GM21529 (cell line): Measurements from ENCODE around the gene DLST.

Source experiments
- ATAC-seq: cut with Tn5 transposase; IDR thresholded peaks from one replicate; pipeline ENCODE4 v1.9.1; 2021; ENCODE audit not compliant: unreplicated experiment

The DLST gene

DNA sequence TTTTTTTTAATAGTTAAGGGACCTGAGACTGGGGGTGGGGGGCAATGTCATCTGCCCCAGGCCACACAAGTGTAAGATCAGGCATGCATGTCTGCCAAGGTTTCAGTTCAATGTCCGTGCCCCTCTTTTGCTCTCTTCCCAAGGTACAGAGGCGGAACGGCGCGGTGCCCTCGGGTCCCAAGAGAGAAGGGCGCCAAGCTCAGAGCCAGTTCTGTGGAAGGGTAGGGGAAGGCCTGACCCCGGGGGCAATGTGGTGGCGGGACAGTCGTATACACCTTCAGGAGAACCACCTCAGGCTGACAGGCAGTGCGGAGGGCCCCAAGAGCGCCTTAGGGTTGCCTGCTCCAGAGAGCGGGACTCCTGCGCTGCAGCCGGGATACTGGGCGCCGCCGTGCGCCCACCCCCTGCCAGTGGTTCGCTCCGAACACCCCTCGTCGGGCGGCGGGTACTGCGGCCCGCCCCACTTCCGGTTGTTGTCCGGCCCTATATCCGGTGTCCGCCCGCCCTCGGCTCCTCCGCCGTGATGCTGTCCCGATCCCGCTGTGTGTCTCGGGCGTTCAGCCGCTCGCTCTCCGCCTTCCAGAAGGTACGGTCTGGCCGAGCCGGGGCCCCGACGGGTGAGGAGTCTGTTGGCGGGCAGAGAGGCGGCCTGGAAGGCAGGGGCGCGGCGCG, at the start of gene DLST:
TSS of gene DLST (plus strand) at position 486 of the 672 bp plus-strand sequence. CDS start at position 524, 38 bp downstream.
- peak; percentile 91 for ATAC-seq

DNA sequence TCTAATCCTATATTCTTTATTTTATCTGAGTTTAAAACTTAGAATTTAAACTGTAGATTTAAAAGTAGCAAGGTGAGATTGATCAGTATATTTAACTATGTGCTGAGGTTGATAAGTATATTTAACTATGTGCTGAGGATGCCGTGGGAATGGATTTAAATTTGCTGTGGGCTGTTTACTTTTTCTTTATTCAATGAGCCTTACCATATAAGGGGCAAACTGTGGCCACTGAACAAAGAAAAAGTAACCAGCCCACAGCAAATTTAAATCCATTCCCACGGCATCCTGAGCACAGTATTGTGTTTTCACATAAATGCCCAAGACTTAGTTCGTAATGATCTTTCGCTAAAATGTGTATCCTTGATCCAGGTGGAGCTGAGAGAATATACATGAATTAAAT, 48.9 kb upstream of the DLST start:
- no peak for ATAC-seq

DNA sequence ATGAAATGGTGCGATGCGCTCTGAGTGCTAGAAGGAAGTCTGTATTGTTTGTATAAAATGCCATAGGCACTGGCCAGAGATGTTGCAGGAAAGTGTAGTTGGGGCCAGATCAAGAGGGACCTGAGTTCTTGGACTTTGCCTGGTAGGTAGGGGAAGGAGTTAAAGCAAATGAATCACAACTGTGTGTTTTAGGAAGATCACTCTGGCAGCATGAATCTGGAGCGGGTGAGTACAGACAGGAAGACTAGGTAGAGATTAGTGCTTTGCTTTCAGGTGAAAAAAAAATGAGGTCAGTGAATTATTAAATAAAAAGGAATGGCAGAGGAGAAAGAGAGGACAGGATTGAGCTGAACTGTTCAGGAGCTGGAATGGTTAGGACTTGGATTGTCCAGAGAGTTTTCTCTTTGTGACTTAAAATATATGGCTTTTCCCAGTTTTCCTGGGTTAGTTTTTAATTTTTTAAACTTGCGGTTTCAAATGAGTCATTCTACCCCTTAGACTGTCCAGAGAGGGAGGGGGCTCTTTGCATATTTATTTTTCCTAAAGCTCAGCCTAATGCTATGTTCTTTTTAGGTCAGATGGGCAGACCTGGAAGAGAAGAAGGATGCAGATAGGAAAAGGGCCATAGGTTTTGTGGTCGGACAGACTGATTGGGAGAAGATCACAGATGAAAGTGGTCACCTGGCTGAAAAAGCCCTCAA, 46.9 kb upstream of the DLST start:
- no peak for ATAC-seq

DNA sequence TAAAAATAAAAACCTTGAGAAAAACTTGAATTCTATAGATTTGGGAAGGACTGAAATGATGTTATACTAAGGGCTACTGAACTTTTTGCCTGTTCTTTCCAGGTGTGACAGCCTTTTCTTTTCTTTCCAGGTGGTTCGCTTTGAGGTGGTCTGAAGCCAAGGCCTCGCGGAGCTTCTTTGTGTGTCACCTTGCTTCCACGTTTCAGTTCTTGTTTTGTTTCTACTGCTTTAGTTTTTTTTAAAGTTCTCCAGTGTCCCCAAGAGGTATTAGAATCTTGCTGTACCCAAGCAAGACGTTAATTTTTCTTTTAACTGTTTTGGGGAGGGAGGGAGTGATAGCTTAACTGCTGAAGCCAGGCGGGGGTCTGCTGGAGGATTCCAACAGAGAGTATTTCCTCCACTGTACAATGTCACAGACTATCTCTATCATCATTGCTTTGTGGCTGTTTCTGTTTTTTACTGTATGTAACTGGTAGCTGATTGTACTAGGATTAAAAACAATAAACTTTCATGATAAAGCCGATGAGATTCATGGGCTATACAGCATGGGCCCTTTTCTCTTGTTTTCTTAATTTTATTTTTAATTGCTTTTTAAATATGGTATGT, 46.0 kb upstream of the DLST start:
- no peak for ATAC-seq

DNA sequence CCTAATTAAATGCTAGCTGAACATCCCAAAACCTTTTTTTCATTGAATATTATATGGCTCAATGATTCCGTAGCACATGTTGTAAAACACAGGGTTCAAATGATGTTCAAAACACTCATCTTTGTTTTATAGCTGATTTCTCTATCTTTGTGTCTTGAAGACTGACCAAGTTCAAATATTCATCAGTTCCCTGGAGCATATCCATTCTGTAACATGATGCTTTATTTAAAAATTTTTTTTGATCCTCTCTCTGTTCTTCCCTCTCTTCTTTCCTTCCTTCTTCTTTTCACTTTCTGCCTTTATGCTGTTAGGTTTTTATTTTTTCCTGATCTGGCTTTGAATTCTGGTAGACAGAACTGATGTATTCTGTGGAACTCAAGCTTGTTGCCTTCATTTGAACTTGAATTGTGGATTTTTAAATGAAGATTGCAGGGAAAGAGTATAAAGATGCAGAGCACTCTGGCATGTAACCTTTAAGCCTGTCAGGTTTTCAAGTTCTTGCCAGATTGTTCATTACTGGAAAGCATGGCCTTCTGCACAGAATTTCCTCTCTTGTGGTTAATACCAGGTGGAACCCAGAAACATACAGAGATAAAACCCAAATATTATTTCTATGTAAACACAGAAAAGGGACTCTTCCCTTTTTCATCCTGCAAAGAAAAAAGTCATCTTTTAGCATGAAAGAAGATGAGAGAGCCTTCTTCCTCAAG, 45.3 kb upstream of the DLST start:
- ATAC-seq = no peak

DNA sequence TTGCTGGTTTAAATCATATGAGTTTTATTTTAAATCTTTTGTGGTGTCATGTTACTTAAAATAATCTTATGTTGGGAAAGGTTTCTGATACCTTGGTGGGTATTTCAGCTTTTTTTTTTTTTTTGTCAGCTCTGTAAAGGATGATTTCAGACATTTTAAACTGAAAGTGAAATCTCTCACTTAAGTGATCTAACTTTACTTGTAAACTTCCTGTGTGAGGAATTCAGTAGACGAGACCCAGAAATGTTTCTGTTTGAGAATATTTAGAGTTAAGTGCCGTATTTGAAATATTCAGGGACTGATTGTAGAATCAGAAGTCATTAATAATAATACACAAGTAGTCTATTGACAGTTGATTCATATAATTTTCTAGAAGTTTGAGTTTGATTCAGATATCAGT, 43.5 kb upstream of the DLST start:
- ATAC-seq = no peak

DNA sequence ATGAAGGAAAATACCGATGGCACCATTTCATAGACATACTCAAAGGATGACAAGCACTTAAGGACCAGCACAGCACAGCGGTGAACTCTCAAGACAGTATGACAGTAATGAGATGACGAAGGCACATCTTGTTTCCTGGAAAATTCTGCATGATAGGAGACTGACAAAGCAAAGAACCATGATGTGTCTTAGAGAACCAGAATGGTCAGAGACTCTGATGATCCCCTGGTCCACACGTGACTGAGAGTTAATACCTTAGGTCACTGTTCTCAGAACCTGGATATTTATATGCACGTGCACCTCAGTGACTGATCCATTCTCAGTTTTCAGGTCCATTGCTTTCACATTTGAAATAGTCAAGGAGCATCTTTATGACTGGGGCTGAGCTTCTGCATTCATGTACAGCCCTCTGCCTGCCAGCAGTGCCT, 41.1 kb upstream of the DLST start:
- ATAC-seq = peak; percentile 53

DNA sequence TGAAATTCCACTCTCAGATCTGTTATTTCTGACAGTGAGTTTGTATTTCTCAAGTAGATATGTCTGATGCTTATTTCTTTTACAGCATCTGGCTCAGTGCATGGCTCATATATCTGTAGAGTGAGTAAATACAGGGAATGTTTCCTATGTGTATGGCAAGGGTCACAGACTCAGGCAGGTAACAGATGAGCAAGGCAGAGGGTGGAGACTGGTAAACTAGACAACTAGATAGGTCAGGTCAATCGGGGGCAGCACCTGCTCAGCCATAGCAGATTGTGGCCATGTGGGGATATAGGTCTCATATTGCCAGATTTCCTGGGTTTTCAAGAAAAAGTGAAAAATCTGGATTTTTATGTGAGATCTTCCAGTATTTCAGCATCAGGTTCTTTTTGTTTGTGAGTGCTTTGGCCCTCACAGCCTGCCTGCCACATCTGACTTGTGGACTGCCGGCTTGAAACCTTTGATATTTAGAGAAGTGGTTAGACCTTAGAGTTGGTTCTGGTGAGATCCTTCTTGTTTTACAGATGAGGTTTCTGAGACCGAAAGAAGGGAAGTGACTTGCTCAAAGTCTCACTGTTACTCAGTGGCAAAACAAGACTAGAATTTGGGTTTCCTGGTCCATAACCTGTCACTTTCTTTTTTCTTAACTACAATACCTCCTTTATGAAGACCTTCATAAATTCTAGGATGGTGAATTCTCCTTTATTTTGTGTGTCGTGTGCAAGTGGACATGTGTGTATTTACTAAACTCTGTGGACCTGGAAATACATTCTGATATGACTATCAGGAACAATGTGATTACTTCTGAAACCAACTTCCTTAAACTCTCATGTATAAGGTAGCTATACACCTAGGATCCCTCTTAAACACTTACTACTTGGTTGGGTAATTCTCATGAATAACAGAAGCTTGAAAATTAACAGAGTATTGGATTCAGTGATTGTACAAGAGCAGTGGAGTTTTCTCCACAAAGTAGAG, 40.2 kb upstream of the DLST start:
- peak; percentile 77 for ATAC-seq

DNA sequence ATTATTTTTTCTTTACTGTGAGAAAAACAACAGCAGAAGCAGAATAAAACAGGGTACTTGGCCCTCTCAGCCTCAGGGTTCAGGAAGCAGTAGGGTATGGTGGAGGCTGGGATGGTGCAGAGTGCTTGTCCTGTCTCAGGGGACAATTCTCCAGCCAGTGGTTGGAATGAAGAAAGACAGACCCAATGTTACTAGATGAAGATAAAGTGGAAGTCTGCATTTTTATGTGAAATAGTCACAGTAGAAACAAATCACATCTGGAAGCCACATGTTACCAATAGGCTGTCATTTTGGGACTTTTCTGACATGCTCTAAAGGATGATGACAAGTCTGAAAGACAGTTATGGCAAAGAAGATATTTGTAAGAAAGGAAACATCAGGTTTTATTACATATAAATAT, 38.1 kb upstream of the DLST start:
- no peak for ATAC-seq

DNA sequence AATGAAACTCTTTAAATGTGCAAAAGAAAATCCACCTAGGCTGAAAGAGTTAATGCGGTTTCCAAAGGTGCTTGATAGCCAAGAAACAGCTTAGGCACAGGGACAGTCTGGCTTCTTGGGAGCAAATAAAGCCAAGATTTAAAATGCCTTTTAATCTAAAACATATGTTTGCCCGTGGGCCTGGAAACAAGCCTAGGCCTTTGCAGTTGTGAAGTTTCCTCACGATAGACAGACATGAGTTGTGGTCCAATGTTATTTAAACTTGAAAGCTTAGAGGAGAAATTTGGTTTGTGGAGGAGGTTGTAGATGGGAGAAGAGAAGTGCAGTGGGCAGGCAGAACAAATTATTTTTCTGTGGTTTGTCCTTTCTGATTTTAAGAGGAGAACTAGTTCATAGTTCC, 35.5 kb upstream of the DLST start:
- ATAC-seq = no peak

DNA sequence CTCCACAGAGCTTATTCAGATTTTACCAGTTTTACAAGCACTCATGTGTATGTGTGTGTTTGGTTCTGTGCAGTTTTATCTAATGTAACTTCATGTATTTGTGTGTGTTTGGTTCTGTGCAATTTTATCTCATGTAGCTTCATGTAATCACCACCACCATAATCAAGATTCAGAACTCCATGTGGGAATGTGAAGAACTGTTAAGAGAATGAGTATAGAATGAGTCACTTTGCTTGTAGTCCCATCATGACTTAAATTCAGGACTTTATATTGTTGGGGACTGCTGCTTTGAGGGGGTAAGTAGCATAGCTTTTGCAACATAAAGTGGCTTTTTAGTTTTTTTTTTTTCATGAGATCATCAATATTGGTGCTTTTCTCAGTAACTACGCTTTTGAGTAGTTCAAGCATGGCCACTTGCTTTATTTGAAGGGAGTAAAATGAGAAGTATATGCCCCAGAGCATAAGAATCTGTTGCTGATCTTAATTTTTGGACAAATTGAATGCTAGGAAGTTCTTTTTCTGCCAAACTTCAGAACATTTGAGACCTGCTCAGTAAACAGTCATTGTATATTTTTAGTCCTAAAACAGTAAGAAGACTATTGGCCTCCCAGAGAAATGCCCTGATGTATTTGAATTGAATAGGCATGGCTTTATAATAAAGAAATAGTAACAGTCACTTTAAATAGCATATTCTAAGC, 34.6 kb upstream of the DLST start:
- ATAC-seq = no peak

DNA sequence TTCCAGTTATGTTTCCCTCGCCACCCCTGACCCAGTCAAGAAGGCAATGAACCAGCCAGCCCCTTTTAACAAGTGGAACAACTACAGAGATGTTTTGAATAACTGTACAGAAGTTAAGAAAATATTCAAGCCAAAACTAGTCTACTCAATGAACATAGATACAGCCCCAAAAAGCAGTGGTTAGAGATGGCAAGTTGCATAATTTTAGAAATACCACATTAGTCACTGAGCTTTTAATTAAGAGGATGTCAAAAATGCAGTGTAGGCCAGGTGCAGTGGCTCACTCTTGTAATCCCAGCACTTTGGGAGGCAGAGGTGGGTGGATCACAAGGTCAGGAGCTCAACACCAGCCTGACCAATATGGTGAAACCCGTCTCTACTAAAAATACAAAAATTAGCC, 32.9 kb upstream of the DLST start:
- ATAC-seq = no peak

DNA sequence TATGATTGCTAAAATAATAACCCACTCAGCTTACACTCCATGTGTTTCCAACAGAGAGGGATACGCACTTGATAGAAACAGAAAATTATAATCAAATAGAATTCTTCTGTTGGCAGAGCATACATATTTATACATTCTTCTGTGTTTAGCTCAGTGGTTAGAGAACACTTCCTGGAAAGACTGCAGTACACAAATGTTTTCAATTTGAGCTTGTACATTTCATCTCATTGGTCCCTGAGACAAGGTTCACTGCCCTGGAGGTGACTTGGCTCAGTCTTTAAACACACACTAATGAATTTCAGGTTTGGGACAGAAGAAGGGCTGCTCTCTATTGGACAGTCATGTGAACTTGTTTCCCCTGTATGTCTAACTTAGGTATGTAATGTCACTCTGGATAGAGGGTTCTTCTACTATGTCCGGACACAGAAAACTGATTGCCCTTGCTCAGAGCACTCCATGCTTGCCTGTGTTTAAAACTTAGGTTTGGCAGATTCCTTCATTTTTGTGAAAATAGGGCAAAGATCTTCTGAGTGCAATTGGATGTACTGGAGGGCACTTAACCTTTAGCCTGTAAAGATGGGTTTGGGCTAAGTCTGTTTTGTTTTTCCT, 28.7 kb upstream of the DLST start:
- no peak for ATAC-seq

DNA sequence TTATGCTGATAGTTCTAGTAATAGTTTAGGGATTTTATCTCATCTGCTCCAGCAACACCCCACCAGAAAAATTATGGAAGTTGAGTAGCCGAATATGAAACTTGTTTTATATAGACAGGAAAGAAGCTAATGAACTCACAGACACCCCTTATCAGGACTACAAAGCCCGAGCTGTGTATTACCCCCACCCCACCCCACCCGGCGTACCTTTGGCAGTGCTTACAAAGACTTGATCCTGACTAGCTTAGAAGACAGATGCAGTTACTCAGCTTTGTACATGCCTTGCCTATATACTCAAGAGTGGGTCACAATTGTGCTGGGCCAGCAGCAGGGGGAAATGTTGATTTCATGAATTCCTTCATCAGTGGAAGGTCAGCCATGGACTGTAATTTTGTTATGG, 28.1 kb upstream of the DLST start:
- ATAC-seq = no peak

DNA sequence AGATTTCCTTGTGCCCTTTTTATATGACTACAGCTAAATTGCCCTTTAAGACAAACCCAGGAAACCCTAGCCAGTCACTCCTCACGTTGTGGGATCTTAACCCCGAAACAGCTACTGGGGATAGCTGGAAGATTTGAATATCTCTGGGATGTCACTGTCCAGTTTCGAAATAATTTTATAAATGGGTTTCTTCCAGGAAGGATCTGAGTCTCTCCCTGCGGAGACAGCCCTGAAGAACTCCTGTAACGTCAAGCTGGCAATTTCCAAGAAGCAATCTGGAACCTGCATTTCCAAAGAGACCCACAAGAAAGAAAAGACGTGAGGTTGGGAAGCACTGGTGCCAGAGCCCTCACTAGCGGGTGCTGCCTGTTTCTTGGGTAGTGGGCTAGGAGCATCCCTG, 26.7 kb upstream of the DLST start:
- no peak for ATAC-seq

DNA sequence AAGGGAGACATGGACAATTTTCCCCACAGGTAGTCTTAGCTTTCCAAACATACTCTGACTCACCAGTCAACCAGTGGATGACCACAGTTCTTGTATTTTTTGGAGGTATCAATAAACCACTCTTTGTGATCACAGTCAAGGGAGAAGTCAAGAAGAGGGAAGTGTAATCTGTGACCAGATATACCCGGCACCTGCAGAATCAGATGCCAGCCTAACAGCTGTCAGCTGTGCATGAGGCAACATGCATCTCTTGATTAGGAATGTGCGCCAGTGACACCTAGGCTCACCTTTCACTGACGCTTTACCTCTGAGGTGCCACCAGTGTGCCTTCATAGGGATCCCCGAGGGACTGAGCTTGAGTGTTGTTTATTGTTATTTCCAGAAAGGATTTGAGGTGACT, 25.8 kb upstream of the DLST start:
- ATAC-seq = no peak

DNA sequence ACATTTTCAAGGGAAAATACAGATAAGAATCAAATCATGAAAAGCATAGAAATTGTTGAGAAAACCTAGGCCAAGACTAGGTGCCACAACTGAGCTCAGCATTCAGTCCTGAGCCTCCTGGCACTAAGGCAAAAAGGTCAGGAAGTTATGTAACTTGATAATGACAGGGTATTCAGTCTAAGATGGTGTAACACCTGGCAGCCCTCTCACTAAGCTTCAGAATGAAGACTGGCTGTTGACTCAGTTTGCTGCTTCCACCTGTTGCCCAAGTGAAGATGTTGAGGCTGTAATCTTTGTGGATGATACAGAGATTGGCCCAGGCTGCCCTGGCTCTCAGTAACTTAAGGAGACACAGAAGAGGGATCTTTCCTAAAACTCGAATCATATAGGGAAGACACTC, 25.4 kb upstream of the DLST start:
- ATAC-seq = no peak

DNA sequence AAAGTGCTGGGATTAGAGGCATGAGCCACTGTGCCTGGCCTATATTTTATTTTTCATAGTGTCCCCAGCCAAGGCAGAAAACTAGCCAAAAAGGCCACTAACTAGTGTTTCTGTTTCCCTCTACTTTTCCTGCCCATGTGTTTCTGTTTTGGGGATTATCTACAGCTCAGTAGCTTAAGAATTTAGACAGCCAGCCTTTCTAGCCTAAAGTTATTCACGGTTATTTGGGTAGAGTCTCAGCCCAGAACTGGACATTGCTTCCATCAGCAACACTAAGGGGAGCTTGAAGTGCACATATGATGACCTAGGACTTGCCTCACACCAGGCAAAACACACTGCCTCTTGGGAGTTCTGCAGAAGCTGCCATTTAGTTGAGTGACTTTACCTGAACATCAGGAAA, 23.7 kb upstream of the DLST start:
- ATAC-seq = no peak

DNA sequence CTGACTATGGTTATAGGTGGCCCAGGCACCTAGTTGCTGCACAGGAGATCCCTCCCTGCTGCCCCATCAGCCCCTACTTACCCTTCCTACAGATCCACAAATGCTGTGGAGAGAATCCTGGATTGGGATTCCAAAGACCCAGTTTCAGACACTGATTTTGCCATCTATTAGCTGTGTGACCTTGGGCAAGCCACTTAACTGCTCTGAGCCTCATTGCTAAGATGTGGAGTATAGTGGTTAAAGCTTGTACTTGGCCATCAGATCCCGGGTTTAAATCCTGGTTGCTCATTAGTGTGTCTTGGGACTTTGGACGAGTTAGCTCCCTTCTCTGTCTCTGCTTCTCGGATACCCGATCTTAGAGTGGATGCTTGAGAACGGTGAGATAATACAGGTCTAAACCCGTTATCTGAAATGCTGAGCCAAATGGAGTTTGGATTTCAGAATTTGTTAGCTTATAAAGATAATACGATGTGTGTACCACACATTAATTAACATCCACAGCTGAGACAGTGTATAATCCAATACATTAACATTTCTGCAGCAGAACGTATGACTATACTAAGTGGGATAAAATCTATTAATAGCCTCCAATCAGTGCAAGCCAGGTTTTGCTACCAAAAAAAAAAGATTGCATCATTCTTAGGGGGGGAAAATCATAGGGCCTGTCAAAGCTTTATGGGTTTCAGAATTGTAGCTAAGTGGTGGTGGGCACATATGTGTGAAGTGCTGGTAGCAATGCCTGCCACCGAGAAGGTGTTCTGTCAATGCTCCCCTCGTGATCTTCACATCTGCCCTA, 21.8 kb upstream of the DLST start:
- no peak for ATAC-seq
